Neural crest cell (in vitro differentiated cells): ENCODE data around the gene CD24. TPM values are rescaled to one million over a fixed set of nuclear protein-coding genes. Genes with fewer than 3 reads are reported as not detected.

Source experiments
- DNase-seq: peaks from one replicate; pipeline ENCODE4 v3.0.0; 2021; ENCODE audit warnings: low read depth, mixed read lengths, low spot score
- H3K27ac Mint-ChIP-seq: one replicate; pipeline ENCODE4 v1.8.0; 2021; ENCODE audit warnings: mild to moderate bottlenecking, mixed read lengths; ENCODE audit not compliant: unreplicated experiment
- H3K27me3 Mint-ChIP-seq: 2 replicates; pipeline ENCODE4 v1.8.0; 2021; ENCODE audit warnings: low read depth, mild to moderate bottlenecking, mixed read lengths
- H3K36me3 Mint-ChIP-seq: 2 replicates; pipeline ENCODE4 v1.8.0; 2021; ENCODE audit warnings: low read depth, mild to moderate bottlenecking, mixed read lengths
- H3K4me1 Mint-ChIP-seq: 2 replicates; pipeline ENCODE4 v1.8.0; 2021; ENCODE audit warnings: mixed read lengths
- H3K4me3 Mint-ChIP-seq: one replicate; pipeline ENCODE4 v1.8.0; 2021; ENCODE audit warnings: mild to moderate bottlenecking, mixed read lengths
- H3K9me3 Mint-ChIP-seq: 2 replicates; pipeline ENCODE4 v1.8.0; 2021; ENCODE audit warnings: mixed read lengths
- total RNA-seq: library from RNA; stranded (reverse); gene quantifications from 2 replicates; pipeline ENCODE4 v1.2.1, GENCODE V29; 2021
- TF ChIP-seq, protein P1 (sequence below): fragments of 200-600 bp; sonication (generic); conservative IDR thresholded peaks from 2 replicates; pipeline ENCODE4 v1.5.0; 2021; ENCODE audit warnings: antibody characterized with exemption, mild to moderate bottlenecking

The CD24 gene
- total RNA-seq, 1 donor from 2014 or later = 333 TPM

DNA sequence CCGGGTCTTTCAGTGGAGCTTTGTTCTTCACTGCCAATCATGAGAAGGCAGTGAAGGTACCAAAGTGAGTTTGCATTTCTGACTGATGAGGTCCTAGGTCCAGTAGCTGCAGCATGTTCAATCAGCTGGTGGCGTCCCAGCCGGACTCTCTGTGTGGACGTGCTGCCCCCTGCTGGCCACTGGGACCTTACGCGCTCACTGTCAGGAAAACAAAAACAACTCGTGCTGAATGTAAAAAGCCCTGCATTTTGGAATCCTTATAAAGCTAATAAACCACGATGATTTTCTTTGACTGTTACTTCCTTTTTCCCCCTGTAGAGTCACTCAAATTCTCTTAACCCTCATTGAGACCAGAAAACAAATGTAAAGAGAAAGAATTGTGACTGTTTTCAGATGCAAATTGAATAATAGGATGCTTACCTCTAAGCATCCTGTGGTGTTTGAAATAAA is 4.9 kb upstream of the CD24 start:
- Mint-ChIP-seq H3K27ac (no peak overlapping the region), H3K9me3 (no peaks in the 10 kb centered on the region), H3K4me1 (peaks cover 11% of the 10 kb centered on the region), H3K36me3 (no peaks in the 10 kb centered on the region), H3K4me3 (peak overlapping the region; percentile 86), H3K27me3 (peaks cover 22% of the 10 kb centered on the region)
- TF ChIP-seq, protein P1, sequence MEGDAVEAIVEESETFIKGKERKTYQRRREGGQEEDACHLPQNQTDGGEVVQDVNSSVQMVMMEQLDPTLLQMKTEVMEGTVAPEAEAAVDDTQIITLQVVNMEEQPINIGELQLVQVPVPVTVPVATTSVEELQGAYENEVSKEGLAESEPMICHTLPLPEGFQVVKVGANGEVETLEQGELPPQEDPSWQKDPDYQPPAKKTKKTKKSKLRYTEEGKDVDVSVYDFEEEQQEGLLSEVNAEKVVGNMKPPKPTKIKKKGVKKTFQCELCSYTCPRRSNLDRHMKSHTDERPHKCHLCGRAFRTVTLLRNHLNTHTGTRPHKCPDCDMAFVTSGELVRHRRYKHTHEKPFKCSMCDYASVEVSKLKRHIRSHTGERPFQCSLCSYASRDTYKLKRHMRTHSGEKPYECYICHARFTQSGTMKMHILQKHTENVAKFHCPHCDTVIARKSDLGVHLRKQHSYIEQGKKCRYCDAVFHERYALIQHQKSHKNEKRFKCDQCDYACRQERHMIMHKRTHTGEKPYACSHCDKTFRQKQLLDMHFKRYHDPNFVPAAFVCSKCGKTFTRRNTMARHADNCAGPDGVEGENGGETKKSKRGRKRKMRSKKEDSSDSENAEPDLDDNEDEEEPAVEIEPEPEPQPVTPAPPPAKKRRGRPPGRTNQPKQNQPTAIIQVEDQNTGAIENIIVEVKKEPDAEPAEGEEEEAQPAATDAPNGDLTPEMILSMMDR = peak; percentile 97
- peak; percentile 92 for DNase-seq

DNA sequence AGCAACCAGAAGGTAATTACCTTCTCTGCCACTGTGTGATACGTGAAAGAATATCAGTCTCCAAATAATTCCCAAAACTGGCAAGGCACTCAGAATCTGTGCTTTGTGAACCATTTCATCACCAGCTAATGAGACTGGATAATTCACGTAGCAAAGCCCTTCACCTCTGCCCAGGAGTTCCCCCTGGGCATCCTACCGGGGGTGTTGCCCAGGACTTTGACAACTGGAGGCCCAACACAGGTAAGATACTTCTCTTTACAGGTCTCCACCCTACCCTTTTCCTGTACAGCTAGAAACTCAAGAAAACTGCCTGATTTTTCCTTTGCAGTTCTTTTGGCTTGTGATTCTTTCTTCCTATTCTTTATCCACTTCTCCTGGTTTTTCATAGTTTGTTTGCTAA is 2.7 kb upstream of the CD24 start:
- peak overlapping the region; percentile 83 for H3K27ac Mint-ChIP-seq
- H3K4me1 Mint-ChIP-seq = peaks cover 22% of the 10 kb centered on the region
- H3K4me3 Mint-ChIP-seq = peak overlapping the region; percentile 88
- H3K27me3 Mint-ChIP-seq = peaks cover 37% of the 10 kb centered on the region
- peaks cover 3% of the 10 kb centered on the region for H3K36me3 Mint-ChIP-seq
- no peaks in the 10 kb centered on the region for H3K9me3 Mint-ChIP-seq
- TF ChIP-seq, protein P1 = no peak
- no peak for DNase-seq

DNA sequence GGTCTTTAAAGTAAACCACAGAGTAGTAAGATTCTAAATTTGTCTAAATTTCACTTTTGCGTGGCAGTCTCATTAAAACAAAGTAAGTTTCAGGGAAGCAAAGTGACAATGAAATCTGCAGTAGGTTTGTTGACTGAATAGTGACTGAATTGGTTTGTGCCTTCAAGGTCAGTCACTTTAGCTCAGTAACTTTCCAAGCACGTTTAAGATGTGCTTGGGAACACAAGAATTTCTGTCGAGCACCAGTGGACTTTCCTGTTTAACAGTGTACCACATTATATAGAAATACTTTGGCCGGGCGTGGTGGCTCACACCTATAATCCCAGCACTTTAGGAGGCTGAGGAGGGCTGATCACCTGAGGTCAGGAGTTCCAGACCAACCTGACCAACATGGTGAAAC is 1.7 kb upstream of the CD24 start:
- TF ChIP-seq, protein P1 = no peak
- H3K27ac Mint-ChIP-seq = peak overlapping the region; percentile 76
- H3K4me3 Mint-ChIP-seq = peak overlapping the region; percentile 88
- H3K4me1 Mint-ChIP-seq = peaks cover 29% of the 10 kb centered on the region
- no peaks in the 10 kb centered on the region for H3K9me3 Mint-ChIP-seq
- H3K27me3 Mint-ChIP-seq = peaks cover 38% of the 10 kb centered on the region
- H3K36me3 Mint-ChIP-seq = peaks cover 10% of the 10 kb centered on the region
- no peak for DNase-seq

DNA sequence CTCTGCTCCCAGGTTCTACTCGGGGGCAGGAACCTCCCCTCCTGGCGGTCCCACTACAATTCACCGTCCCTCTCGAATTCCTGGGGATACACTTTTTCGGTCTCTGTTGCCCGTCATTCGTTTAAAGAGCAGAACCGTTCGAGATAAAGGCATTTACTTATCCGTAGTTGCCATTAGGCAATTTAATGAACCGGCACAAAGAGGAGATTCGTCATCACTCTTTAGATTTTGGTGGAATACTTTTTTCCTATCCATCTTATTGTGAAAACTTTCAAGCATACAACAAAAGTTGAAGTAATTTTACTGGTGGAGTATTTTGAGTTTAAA is 1.2 kb upstream of the CD24 start:
- peaks cover 32% of the 10 kb centered on the region for H3K4me1 Mint-ChIP-seq
- peak overlapping the region; percentile 76 for H3K27ac Mint-ChIP-seq
- H3K36me3 Mint-ChIP-seq = peaks cover 13% of the 10 kb centered on the region
- H3K9me3 Mint-ChIP-seq = no peaks in the 10 kb centered on the region
- TF ChIP-seq, protein P1 = no peak
- no peak for DNase-seq
- peak overlapping the region; percentile 88 for H3K4me3 Mint-ChIP-seq
- H3K27me3 Mint-ChIP-seq = peaks cover 38% of the 10 kb centered on the region

DNA sequence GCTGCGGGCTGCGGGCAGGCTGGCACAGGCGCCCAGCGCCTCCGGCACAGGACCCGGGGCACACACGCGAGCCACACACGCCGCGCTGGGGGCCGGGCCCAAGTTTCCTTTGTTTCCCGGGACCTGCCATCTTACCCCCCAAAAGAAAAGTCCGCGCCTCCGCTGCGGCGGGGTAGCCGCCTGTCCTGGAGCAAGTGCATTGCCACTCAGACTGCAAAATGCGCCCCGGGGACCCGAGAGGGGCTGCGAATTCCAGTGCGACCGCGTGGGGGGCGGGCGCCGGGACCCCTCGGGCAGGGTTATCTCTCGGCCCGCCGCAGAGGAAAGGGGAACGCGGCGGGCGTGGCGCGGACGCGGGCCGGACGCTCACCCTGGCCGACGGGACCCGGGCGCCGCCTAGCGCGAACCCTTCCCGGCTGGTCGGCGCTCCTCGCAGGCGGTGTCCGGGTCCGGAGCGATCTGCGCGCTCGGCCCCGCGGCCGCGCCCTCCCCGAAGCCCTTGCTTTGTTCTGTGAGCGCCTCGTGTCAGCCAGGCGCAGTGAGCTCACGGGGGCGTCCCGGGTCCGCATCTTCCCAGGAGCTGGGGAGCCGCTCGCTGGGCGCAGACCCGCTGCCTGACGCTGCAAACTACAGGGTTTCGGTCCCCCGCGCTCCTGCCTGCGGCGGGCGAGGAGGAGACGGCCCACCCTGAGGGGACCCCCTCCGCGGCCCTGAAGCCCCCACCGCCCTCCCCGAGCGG is 639 bp upstream of the CD24 start:
- TF ChIP-seq, protein P1 = peak; percentile 27
- Mint-ChIP-seq H3K9me3 (no peaks in the 10 kb centered on the region), H3K4me3 (peak overlapping the region; percentile 92), H3K27me3 (peaks cover 38% of the 10 kb centered on the region), H3K27ac (peak overlapping the region; percentile 97), H3K4me1 (peaks cover 33% of the 10 kb centered on the region), H3K36me3 (peaks cover 13% of the 10 kb centered on the region)
- peak; percentile 58 for DNase-seq
